SK-N-SH treated with all-trans-retinoic acid at 6 μM for 48 hours (cell line): ENCODE data around the gene NDUFB7.

ENCODE experiments used
- RARB ChIP-seq: fragments of 250-450 bp; sonication (Bioruptor Pico); IDR thresholded peaks from 2 replicates; pipeline ENCODE4 v1.8.0; 2021; ENCODE audit warnings: mild to moderate bottlenecking, moderate library complexity
- TOX ChIP-seq: fragments of 250-450 bp; sonication (Bioruptor Pico); IDR thresholded peaks from 2 replicates; pipeline ENCODE4 v1.8.0; 2021; ENCODE audit warnings: mild to moderate bottlenecking, moderate library complexity, borderline replicate concordance
- ZC3H10 ChIP-seq: fragments of 250-450 bp; sonication (Bioruptor Pico); IDR thresholded peaks from 2 replicates; pipeline ENCODE4 v1.5.1; 2021; ENCODE audit warnings: mild to moderate bottlenecking, moderate library complexity
- ZFP3 ChIP-seq: fragments of 250-450 bp; sonication (Bioruptor Pico); IDR thresholded peaks from 2 replicates; pipeline ENCODE4 v1.5.0; 2020; ENCODE audit warnings: mild to moderate bottlenecking, moderate library complexity
- ZNF565 ChIP-seq: fragments of 450-650 bp; formaldehyde crosslinking; conservative IDR thresholded peaks from 2 replicates; pipeline ENCODE4 v1.5.0; 2020; ENCODE audit warnings: low read depth, mild to moderate bottlenecking, moderate library complexity
- TF ChIP-seq, protein P1 (sequence below): fragments of 250-450 bp; sonication (Bioruptor Pico); IDR thresholded peaks from 2 replicates; pipeline ENCODE4 v1.5.1; 2020; ENCODE audit warnings: low read depth, mild to moderate bottlenecking, moderate library complexity

DNA sequence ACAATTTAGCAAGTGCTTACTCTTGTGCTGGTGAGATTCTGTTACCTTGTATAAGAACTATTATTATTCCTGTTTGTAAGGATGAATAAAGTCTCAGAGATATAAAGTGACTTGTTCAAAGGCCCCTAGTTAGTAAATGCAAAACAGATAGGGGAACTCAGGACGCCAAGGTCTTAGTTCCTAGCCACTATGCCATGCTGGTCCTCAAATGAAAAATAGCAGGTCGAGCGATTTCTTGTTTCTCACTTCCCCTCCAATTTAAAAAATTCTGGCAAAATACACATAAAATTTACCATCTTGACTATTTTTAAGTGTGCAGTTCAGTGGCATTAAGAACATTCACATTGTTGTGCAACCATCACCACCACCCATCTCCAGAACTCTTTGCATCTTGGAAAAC lies 41.4 kb downstream of the NDUFB7 start:
- TF ChIP-seq RARB (CRISPR knock-in tag) (no peak), ZNF565 (CRISPR knock-in tag) (no peak), ZC3H10 (no peak), ZFP3 (CRISPR knock-in tag) (no peak), TOX (CRISPR knock-in tag) (no peak)
- TF ChIP-seq, protein P1, sequence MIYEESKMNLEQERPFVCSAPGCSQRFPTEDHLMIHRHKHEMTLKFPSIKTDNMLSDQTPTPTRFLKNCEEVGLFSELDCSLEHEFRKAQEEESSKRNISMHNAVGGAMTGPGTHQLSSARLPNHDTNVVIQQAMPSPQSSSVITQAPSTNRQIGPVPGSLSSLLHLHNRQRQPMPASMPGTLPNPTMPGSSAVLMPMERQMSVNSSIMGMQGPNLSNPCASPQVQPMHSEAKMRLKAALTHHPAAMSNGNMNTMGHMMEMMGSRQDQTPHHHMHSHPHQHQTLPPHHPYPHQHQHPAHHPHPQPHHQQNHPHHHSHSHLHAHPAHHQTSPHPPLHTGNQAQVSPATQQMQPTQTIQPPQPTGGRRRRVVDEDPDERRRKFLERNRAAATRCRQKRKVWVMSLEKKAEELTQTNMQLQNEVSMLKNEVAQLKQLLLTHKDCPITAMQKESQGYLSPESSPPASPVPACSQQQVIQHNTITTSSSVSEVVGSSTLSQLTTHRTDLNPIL = no peak
